PC-3 (cell line): ENCODE data around the gene MARCHF6. TPM values are rescaled to one million over a fixed set of nuclear protein-coding genes. Genes with fewer than 3 reads are reported as not detected.

Source experiments
- ATAC-seq: fragments of 200-7000 bp; cut with Tn5 transposase; 2 replicates; pipeline ENCODE4 v1.9.1; 2020; ENCODE audit warnings: mild to moderate bottlenecking, moderate library complexity
- BruUV-seq: library from RNA; stranded (reverse); fragments of 400-500 nt; replicated peaks from 2 replicates; lab custom pipeline; 2021; lab: Mats Ljungman, UMichigan
- CTCF ChIA-PET: fragments of 300-600 bp; sonication (Branson Sonifier 250); formaldehyde crosslinking; loops from one replicate; lab custom pipeline; 2022; ENCODE audit warnings: antibody characterized with exemption; lab: Charles Lee
- POLR2A ChIA-PET: fragments of 300-600 bp; sonication (Branson Sonifier 250); formaldehyde crosslinking; loops from one replicate; lab custom pipeline; 2022; ENCODE audit warnings: antibody characterized with exemption; ENCODE audit not compliant: unreplicated experiment; lab: Charles Lee
- DNase-seq: peaks from one replicate; pipeline ENCODE4 v3.0.0-alpha.2; 2015
- H2AFZ ChIP-seq: fragments of 300-600 bp; sonication (generic); 2 replicates; pipeline ENCODE4 v1.6.0; 2016; ENCODE audit warnings: antibody characterized with exemption, low read length
- H3F3A ChIP-seq: fragments of 300-600 bp; sonication (generic); one replicate; pipeline ENCODE4 v1.6.0; 2017; ENCODE audit warnings: antibody characterized with exemption, low read length, control low read depth, mild to moderate bottlenecking; ENCODE audit not compliant: unreplicated experiment
- H3K27ac ChIP-seq: fragments of 300-600 bp; sonication (generic); 2 replicates; pipeline ENCODE4 v1.5.1; 2016; ENCODE audit warnings: mild to moderate bottlenecking, low read length
- H3K27me3 ChIP-seq: fragments of 300-600 bp; sonication (generic); 2 replicates; pipeline ENCODE4 v1.6.1; 2016; ENCODE audit warnings: low read length, mixed read lengths
- H3K36me3 ChIP-seq: fragments of 300-600 bp; sonication (generic); 2 replicates; pipeline ENCODE4 v1.6.1; 2016; ENCODE audit warnings: low read depth, mixed run types, low read length, mixed read lengths
- H3K4me1 ChIP-seq: fragments of 300-600 bp; sonication (generic); 2 replicates; pipeline ENCODE4 v1.5.1; 2016; ENCODE audit warnings: low read length; ENCODE audit not compliant: insufficient read depth
- H3K4me2 ChIP-seq: fragments of 300-600 bp; sonication (generic); 2 replicates; pipeline ENCODE4 v1.6.0; 2016; ENCODE audit warnings: low read length
- H3K4me3 ChIP-seq: fragments of 300-600 bp; sonication (generic); 2 replicates; pipeline ENCODE4 v1.5.1; 2016; ENCODE audit warnings: mild to moderate bottlenecking, low read length, mixed read lengths
- H3K79me2 ChIP-seq: fragments of 300-600 bp; sonication (generic); 2 replicates; pipeline ENCODE4 v1.6.1; 2017; ENCODE audit warnings: low read length, mixed read lengths
- H3K9ac ChIP-seq: fragments of 300-600 bp; sonication (generic); 2 replicates; pipeline ENCODE4 v1.6.0; 2016; ENCODE audit warnings: mild to moderate bottlenecking, low read length
- H3K9me2 ChIP-seq: fragments of 300-600 bp; sonication (generic); replicated peaks from 2 replicates; pipeline ENCODE4 v1.6.1; 2016; ENCODE audit warnings: mixed run types, low read length, mixed read lengths
- H3K9me3 ChIP-seq: fragments of 300-600 bp; sonication (generic); 2 replicates; pipeline ENCODE4 v1.6.1; 2016; ENCODE audit warnings: low read length, mixed read lengths
- H4K20me1 ChIP-seq: fragments of 300-600 bp; sonication (generic); 2 replicates; pipeline ENCODE4 v1.6.1; 2016; ENCODE audit warnings: low read length, mixed read lengths
- CTCF ChIP-seq: fragments of 300-600 bp; sonication (generic); conservative IDR thresholded peaks from 2 replicates; pipeline ENCODE4 v1.5.1; 2017; ENCODE audit warnings: antibody characterized with exemption, low read depth, mild to moderate bottlenecking, low read length
- EZH2 ChIP-seq: fragments of 300-600 bp; sonication (generic); IDR thresholded peaks from one replicate; pipeline ENCODE4 v1.6.1; 2017; ENCODE audit warnings: antibody characterized with exemption, mild to moderate bottlenecking, low read length; ENCODE audit not compliant: unreplicated experiment
- EZH2phosphoT487 ChIP-seq: fragments of 300-600 bp; sonication (generic); IDR thresholded peaks from 2 replicates; pipeline ENCODE4 v1.6.1; 2018; ENCODE audit warnings: mild to moderate bottlenecking, antibody characterized with exemption, low read length, borderline replicate concordance
- intact Hi-C: fragments of 100-400 bp; cut with micrococcal nuclease; formaldehyde crosslinking; loops from 2 replicates; pipeline ENCODE4 v1.9.0; 2023
- total RNA-seq: library from RNA; depleted of rRNA; stranded (reverse); fragments of >200 nt; gene quantifications from 2 replicates; pipeline ENCODE4 v1.2.3, GENCODE V29; 2014

Gene MARCHF6
- total RNA-seq, 1 experiment from 2014 or later = 140 TPM

GRCh38 chr5:10330511-10331230 lies 22.8 kb upstream of the MARCHF6 start:
- Histone ChIP-seq H4K20me1 (no peaks in the 10 kb centered on the region), H3K9me2 (no peaks in the 10 kb centered on the region), H3K36me3 (no peaks in the 10 kb centered on the region), H3K4me2 (no peak overlapping the region), H3F3A (no peaks in the 10 kb centered on the region), H3K27ac (no peak overlapping the region), H3K27me3 (no peaks in the 10 kb centered on the region), H3K9ac (no peak overlapping the region), H3K4me3 (no peak overlapping the region), H3K4me1 (peaks cover 35% of the 10 kb centered on the region), H3K79me2 (no peaks in the 10 kb centered on the region), H3K9me3 (no peaks in the 10 kb centered on the region), H2AFZ (no peak overlapping the region)
- POLR2A ChIA-PET = no interaction called here
- no peak for ATAC-seq
- no peak for TF ChIP-seq CTCF
- no peak for TF ChIP-seq EZH2
- TF ChIP-seq EZH2phosphoT487 = no peak
- intact Hi-C loops = no loop called here
- BruUV-seq = no TSS peak
- CTCF ChIA-PET = no interaction called here
- no peak for DNase-seq

DNA sequence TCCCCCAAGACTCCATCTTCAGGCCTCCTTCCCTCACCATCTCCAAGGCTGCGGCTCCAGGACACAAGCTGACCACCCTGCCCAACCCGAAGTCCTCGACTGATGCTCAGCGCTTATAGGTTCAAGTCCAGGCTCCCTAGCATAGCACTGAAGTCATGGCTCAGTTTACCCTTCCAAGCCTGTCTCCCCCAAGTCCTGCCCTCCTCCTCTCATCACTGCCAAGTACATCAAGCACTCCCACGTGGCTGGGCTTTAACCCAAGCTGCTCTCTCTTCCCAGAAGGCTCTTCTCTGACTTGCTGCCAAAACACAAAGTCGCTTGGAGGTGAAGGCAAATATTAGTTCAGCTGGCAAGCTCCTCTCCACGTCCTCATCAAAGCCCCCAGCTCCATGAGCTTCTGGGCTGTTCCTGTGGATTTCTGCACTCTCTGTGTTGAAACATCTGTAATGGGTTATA lies 22.1 kb upstream of the MARCHF6 start:
- no peaks in the 10 kb centered on the region for H3F3A ChIP-seq
- BruUV-seq = no TSS peak
- intact Hi-C loops = no loop called here
- ATAC-seq (peak; percentile 23), DNase-seq (peak; percentile 63)
- no peaks in the 10 kb centered on the region for H3K9me3 ChIP-seq
- TF ChIP-seq EZH2 (no peak), CTCF (no peak), EZH2phosphoT487 (no peak)
- CTCF ChIA-PET = no interaction called here
- H3K9ac ChIP-seq = no peak overlapping the region
- no peaks in the 10 kb centered on the region for H3K79me2 ChIP-seq
- no peaks in the 10 kb centered on the region for H4K20me1 ChIP-seq
- no peak overlapping the region for H3K4me3 ChIP-seq
- no peak overlapping the region for H3K4me2 ChIP-seq
- H3K9me2 ChIP-seq = no peaks in the 10 kb centered on the region
- no peaks in the 10 kb centered on the region for H3K27me3 ChIP-seq
- H3K27ac ChIP-seq = no peak overlapping the region
- H3K4me1 ChIP-seq = peaks cover 35% of the 10 kb centered on the region
- no peak overlapping the region for H2AFZ ChIP-seq
- no peaks in the 10 kb centered on the region for H3K36me3 ChIP-seq
- POLR2A ChIA-PET = no interaction called here

DNA sequence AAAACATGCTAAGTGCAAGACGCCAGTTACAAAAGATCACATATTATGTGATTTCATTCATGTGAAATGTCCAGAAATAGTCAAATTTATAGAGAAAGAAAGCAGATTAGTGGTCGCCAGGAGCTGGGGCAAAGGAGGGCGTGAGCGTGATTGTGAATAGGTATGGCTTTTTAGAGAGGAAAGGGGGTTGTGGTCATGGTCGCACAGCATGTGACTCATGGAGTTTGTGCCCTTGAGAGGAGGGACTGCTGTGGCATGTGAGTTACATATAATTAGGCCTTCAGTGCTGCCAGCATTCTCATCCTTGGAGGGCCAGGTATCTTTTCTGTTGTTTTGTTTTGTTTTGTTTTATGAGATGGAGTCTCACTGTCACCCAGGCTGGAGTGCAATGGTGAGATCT lies 21.2 kb upstream of the MARCHF6 start:
- no peak overlapping the region for H3K4me2 ChIP-seq
- H4K20me1 ChIP-seq = no peaks in the 10 kb centered on the region
- BruUV-seq = no TSS peak
- H2AFZ ChIP-seq = no peak overlapping the region
- TF ChIP-seq CTCF = no peak
- no peak for TF ChIP-seq EZH2phosphoT487
- TF ChIP-seq EZH2 = no peak
- no peaks in the 10 kb centered on the region for H3K79me2 ChIP-seq
- intact Hi-C loops = no loop called here
- H3K4me3 ChIP-seq = no peak overlapping the region
- H3K36me3 ChIP-seq = no peaks in the 10 kb centered on the region
- no peaks in the 10 kb centered on the region for H3K27me3 ChIP-seq
- no peak for DNase-seq
- no peak for ATAC-seq
- H3K4me1 ChIP-seq = peaks cover 35% of the 10 kb centered on the region
- ChIA-PET CTCF (no interaction called here), POLR2A (no interaction called here)
- H3K9ac ChIP-seq = no peak overlapping the region
- H3K9me3 ChIP-seq = no peaks in the 10 kb centered on the region
- no peaks in the 10 kb centered on the region for H3F3A ChIP-seq
- H3K9me2 ChIP-seq = no peaks in the 10 kb centered on the region
- no peak overlapping the region for H3K27ac ChIP-seq
